GM19035 (cell line): Measurements from ENCODE around the gene FGD3.
"Not testable (repeated sequence)": the region's sequence is repeated elsewhere in the genome, so short reads cannot be mapped to it uniquely, and the experiment has no call there.

ENCODE experiments used
- ATAC-seq: cut with Tn5 transposase; IDR thresholded peaks from one replicate; pipeline ENCODE4 v1.9.1; 2021; ENCODE audit not compliant: unreplicated experiment

Gene FGD3

DNA sequence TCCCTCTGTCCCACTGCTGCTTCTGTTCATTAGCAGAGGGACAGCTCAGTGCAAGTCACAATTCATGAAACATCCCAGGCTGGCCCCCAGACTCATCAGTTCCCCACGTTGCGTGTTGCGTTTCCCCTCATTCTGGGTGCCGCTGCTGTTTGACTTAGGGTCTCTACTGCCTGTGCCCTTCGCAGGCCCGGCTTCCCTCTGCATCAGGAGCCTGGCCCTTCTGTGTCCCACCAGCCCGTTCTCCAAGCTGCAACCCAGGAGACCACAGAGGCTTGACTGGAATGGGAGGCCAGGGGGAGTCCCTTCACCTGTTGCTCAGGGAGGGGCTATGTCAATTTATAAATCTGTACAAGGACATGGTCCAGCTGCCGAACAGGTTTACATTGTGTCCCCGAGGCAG is 57.2 kb downstream of the FGD3 start:
- ATAC-seq, result no peak

DNA sequence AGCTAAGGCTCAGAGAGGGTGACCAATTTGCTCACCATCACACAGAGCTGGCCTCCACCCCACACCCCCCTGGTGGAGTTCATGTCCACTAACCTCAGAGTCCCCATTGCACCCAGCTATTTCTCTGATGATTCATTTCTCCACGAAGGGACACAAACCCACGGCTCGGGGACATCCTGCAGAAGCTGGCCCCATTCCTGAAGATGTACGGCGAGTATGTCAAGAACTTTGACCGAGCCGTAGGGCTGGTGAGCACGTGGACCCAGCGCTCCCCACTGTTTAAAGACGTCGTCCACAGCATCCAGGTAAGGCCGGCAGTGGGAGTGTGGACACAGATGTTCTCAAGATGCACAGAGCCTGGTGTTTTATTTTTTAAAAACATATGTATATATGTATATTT is 58.6 kb downstream of the FGD3 start:
- ATAC-seq, result no peak

DNA sequence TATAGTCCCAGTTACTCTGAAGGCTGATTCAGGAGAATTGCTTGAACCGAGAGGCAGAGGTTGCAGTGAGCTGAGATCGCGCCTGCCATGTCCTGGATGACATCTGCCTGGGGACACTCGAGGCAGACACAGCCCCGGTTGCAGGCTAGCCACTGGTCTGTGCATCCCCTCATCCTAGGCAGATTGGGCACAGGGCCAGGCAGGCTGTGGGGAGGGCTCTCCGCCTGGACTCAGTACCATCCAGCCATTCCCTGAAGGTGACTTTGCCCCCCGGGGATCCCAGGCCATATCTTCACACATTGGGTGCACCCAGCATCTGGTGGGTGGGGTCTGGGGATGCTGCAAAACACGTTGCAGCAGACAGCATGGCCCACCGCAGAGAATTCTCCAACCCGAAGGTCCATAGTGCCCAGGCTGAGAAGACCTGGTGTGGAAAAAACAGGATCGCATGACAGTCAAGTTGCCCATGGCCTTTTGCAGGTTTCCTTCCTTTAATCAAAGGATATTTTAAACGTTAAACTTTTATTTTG is 60.3 kb downstream of the FGD3 start:
- no peak for ATAC-seq

DNA sequence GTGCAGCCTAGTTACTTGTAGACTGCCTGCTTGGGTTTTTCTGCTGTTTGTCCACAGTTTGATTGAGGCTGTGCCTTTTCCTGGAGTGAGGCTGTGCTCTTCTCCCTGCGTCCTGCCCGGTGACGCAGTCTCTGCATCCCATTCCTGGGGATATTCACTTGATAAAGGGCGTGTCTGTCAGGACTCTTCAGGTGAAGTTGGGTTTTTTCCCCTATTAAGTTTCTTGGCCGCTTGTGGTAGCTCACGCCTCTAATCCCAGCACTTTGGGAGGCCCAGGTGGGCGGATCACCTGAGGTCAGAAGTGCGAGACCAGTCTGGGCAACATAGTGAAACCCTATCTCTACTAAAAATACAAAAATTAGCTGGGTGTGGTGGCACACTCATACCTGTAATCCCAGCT is 61.1 kb downstream of the FGD3 start:
- no peak for ATAC-seq

DNA sequence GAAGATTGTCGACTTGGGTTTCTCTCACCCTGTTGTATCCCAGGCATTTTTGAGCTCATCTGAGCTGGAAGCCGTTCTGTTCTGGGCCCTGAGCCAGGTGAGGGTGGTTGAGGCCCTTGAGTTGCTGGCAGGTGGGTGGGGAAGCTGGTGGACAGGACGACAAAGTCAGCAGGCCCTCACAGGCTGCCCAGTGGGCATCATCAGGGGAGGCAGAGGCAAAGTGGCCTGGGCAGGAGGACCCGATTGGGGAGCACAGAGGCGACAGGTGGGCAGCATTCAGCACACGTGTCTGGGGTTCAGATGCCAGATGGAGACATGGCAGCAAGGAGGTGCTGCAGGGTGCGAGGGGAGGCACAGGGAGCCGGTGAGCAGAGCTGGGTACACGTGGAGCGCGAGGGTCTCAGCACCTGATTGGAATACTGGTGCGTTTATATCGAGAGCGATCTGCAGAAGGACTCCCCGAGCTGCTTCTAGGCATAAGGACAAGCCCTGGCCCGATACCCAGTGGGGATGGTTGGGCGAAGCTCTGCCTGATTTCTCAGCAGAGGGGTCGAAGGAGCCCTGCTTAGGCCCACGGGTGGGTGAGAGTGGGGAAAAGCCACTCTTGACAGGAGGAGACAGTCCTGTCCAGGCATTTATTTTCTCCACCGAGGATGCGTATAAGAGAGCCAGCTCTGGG is 62.2 kb downstream of the FGD3 start:
- ATAC-seq, result no peak

DNA sequence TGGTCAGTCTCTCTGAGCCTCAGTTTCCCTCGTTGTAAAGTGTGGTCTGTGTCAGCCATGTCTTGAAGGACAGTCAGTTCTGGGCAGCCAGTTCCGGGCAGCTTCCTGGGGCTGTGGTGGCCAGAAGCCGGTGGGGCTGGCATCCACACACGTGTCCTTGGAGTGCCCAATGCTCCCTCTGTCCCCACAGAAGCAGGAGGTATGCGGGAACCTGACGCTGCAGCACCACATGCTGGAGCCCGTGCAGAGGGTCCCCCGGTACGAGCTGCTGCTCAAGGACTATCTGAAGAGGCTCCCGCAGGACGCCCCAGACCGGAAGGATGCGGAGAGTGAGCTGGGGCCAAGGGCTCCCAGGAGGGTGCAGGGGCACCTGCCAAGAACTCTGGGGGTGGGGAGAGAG is 62.7 kb downstream of the FGD3 start:
- ATAC-seq, result no peak

DNA sequence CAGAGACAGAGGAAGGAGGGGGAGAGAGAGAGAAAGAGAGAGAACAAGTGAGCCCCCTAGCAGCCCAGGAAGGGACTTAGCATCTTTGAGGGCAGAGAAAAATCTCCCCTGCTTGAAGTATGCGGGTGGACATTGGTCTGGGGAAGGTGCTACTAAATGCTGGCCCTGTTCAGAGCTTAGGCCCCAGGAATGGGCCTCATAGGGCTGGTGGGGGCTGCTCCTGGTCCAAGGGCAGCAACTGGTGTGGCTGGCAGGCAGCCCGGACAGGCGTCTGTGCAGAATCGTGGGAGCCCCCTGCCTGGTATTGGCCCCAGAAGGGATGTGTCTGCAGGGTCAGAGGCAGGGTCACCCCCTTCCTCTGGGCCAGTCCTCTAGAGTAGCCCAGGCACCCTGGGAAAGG is 63.4 kb downstream of the FGD3 start:
- ATAC-seq, result no peak

DNA sequence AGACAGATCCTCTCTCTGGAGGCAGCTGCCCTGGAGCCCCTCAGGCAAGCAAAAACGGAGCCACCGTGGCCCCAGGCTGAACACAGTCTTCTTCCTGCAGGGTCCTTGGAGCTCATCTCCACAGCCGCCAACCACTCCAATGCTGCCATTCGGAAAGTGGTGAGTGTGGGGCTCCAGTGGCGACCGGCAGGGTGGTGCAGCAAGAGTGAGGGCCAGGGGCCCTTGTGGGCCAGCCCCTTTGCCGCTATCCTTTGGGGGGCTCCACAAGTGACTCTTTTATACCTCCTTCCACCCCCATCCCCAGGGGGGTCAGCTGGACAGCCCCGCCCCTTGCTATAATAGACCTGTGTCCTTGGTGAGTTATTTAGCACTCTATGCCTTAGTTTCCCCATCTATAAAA is 63.8 kb downstream of the FGD3 start:
- no peak for ATAC-seq

DNA sequence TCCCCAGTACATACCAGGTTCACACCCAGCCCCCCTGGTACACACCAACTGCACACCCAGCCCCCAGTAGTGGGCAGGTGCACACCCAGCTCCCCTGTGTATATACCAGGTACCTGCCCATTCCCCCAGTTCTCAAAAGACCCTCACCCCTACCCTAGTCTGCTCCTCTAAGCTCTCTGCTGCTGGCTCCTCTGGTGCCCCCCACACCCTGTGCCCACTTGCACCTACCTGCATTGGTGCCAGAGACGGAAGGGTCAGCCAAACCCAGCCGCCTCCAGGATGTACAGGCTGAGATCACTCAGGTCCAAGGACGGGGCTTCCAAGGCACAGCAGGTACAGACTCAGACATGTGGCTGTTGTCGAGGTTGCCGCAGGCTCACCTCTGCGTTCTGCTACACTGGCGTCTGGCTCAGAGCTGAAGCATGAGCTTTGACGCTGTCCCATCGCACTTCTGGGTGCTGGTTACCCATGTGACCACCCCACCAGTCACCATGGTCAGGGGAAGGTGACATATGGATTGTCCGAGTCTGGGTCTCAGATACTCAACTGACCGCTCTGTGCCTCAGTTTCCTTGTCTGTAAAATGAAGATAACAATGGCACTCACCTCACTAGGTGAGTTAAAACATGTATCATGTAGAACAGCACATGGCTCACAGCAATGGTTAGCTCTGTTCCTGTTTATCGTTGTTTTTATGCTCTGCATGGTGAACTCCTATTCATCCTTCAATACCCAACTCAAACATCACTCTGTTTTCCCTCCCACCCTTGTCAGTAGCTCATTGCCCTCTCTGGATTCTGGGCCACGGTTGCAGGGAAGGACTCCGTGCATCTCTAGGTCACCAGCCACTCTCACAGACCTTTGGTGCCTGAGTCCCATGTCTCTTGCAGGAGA is 65.9 kb downstream of the FGD3 start:
- ATAC-seq, result no peak

DNA sequence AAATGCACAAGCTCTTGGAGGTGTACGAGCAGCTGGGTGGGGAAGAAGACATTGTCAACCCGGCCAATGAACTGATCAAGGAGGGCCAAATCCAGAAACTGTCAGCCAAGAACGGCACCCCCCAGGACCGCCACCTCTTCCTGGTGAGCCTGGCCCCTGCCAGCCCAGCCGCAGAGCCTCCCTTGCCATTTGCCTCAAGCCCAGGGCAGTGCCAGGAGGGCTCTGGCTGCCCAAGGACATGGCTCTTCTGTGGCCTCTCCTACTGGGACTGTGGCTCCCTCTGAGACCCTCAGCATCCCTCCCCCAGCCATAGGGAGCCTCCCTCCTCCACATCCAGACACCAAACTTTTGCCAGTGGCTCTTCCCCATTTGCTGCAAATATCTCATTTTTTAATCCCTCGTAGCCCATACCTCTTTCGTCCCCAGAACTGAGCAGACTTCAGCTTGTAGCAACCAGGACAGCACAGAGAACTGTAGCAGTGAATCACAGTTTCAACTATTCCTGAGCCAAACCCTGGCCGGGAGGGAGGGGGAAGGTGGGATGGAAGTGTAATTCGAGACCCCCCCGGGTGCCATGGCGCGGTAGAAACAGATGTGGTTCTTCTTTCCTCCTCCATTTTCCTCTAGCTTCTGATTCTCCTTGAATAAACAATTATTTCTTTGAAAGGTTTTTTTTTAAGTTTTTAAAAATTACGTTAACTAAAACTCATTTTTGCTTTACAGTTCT is 66.7 kb downstream of the FGD3 start:
- ATAC-seq, result no peak

DNA sequence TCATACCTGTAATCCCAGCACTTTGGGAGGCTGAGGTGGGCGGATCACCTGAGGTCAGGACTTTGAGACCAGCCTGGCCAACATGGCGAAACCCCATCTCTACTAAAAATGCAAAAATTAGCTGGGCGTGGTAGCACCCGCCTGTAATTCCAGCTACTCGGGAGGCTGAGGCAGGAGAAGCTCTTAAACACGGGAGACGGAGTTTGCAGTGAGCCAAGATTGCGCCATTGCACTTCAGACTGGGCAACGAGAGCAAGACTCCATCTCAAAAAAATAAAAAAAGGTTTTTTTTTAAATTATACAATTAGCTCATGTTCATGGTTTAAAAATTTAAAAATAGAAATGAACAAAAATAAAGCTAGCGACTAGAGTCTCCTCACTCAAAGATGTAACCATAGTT is 67.9 kb downstream of the FGD3 start:
- ATAC-seq, result not testable (repeated sequence)

DNA sequence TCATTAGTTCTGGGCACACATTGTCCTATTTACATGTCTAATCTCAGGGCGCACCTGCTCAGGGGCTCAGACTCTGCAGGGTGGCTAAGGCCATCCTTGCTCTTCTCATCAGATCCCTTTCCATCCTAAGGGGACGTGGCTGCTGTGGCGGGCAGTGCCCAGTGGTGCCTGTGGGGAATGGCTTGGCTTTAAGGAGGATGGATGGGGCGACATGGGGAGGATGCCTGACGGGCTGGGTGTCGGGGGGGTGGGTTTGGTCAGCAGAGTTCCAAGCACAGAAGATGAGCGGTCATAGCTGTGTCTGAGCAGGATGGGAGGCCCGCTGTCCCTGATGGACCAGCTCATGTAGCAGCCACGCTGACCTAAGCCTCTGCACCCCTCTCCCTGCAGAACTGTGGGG is 70.3 kb downstream of the FGD3 start:
- ATAC-seq, result no peak

DNA sequence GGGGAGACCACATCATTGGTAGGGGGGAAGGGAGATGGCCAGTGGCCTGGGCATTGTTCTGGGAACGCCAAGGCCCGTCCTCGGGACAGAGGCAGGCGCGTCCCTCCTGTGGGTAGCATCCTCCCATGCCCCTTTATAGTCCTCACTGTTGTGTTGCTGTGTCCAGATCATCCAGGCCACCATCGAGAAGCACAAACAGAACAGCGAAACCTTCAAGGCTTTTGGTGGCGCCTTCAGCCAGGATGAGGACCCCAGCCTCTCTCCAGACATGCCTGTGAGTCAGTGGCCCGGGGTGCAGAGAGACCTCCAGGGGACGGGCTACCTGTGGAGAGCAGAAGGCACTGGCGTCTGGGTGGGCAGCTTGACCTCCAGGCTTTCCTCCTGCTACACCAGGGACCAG is 72.8 kb downstream of the FGD3 start:
- ATAC-seq, result no peak

DNA sequence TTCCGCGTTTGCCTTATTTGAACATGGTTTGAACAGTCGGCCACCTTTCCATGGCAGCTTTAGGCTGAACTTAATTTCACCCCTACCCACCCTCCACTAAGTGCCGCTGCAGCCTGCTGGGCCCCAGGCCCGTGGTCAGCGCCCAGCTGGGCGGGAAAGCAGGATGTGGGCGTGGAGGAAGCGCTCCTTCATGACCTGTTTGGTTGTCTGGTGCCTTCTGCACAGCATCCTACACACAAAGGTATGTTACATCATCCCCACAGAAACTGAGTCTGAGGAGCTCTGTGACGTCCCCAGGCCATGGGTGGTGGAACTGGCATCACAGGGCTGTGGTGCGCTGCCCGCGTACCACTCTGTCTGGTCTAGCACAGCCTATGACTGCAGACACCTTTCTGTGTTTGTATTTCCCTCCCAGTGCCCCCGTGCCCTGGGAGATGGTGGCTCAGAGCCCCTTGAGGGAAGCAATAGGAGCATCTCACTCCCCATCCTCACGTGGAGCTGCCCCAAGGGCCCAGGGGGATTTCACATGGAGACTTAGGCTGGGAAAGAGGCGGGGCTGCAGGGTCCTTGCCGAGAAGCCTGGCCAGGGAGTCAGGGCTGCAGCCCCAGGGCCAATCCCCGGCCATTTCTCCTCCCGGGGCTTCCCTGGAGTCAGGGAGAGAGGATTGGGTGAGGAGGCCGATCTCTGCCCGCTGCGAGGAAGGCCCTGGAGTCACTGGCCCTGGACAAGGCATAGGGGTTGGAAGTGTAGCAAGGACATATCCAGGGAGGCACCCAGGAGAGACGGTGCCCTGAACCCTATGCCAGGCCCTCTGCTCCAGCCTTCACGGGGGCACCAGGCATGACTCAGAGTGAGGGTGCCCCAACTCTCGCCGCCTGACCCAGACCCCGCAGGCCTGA is 73.7 kb downstream of the FGD3 start:
- ATAC-seq, result no peak

DNA sequence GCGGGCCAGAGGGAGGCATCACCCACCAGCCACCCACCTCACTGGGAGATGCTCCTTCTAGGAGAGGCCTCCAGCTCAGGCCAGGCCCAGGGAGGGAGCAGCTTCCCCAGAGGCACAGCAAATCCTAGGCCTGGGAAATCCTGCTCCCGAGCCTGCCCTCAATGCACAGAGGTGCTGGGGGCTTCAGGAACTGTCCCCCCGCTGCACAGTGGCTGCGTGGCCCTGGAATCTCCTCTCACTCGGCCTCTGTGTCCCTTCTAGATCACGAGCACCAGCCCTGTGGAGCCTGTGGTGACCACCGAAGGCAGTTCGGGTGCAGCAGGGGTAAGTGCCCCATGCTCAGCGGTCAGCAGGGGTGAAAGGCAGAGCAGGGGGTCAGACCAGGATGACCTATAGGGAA is 74.7 kb downstream of the FGD3 start:
- no peak for ATAC-seq

DNA sequence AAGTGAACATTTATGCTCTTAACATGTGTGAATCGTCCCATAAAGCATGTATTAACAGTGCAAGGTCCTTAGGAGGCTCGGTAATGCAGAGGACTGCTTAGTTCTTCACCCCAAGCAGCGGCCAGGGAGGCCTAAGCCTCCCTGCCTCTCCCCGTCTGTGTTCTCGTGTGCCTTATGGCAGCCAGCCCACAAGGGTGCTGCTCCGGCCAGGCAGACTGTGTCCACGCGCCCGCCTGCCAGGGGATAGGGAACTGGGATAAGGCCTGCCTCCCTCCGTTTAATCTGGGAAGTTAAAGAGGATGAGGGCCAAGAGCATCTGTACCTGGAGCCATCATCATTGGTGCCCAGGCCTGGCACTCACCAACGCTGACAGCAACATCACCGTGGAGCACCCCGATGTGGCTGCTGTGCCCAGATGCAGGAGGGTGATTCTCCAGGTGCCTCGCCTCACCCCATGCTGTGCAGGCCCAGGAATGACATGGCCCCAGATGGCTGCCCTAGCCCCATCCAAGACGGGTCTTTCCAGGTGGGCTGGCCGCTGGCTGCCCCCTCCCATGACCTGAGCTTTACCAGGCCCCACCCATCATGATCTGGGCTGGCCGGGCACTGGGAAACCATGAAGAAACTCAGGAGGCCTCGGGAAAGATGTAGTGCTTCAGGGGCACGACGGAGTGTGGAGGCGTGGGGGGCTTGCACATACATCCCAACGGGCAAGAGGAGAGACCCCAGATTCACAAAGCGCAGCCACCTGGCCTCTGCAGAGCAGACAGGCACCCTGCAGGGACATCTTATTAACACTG is 75.6 kb downstream of the FGD3 start:
- ATAC-seq, result no peak

DNA sequence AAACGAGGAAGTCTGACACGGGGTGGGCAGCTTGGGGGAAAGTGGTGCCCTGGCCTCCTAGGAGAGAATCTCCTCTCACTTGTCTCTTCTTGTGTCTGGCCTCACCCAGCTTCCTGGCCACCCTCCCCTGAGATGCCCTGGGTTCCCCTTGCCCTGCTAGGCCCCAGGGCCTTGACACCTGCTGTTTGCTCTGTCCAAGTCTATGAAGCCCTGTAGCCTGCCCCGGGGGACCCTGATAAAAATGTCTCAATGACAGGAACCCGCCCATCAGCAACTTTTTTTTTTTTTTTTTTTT is 76.1 kb downstream of the FGD3 start:
- no peak for ATAC-seq

DNA sequence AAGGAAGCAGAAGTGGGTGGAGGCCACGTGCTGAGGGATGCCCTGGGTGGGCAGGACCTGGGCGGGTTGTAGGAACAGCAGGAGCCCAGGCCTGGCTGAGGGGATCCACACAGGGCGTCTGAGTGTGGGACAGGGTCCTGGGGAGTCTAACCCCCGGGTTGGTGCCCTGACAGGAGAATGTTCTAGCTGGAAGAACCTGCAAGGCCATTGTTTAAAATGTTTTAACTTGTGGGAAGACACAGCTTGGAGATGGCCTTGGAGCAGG is 77.3 kb downstream of the FGD3 start:
- ATAC-seq, result no peak

DNA sequence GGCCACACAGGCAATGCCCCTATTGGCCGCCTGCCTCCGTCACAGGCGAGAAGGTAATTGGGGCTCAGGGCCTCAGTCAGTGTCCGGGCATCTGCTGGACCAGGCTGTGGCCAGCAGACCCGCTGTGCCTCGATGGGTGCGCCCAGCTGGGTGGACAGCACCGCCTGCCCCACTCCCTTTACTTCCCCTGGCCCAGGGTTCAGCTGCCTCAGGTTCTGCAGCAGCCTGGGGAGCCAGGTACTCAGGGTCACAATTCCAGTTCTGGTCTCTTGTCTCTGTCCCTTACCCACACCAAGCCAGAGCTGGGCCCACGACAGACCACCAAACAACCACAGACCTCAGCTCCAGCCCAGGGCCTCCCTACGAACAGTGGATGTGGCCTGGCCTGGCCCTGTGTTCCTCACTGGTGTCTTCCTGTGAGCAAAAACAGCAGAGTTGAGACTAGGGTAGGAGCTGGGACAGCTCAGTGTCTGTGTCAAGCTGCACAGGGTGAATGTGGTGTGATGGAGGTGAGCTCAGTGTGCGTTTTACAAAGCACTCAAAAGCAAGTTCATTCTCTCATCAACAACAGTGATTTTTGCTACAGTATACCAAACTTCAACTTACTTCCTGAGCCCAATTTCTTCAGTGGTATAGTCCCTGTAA is 77.8 kb downstream of the FGD3 start:
- no peak for ATAC-seq

DNA sequence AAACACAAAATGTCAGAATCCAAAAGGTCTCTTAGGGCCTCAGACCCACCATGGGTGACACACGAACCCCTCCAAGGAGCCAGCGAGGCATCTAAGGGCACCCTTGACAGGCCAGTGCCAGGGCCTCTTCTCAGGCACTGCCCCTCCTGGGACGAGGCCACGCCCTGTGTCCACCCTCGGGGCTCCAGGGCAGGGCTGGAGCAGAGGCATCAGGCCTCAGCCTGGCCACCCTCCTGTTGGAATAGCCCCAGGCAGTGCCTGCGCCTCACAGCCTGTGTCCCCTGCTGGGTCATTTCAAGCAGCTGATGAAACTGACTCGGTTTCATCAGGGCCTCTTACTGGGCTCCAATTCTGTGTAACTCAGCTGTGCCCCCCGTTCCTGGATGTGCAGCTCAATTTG is 78.4 kb downstream of the FGD3 start:
- ATAC-seq, result no peak
